Measurements from ENCODE around the gene ARHGAP18. TPM values are rescaled to one million over a fixed set of nuclear protein-coding genes. Genes with fewer than 3 reads are reported as not detected.

ARHGAP18 gene
- total and polyA plus RNA-seq, 4 donors = 1.6 to 8.0 (median 3.0) TPM

- Histone ChIP-seq H3K36me3 (ENCODE audit: control insufficient read depth in 4 of 4, insufficient read depth in 3 of 4, low read depth in 1 of 4, low read length in 3 of 4) (peaks cover 0 to 2% (median 0%) of the 10 kb centered on the region in 4 donors), H3K4me1 (ENCODE audit: control insufficient read depth in 4 of 4, insufficient read depth in 4 of 4, low read length in 3 of 4) (no peaks in the 10 kb centered on the region), H3K27me3 (ENCODE audit: control insufficient read depth in 4 of 4, insufficient read depth in 4 of 4, low read length in 3 of 4) (no peaks in the 10 kb centered on the region), H3K4me3 (ENCODE audit: low read depth in 1 of 3, low read length in 3 of 3) (no peak overlapping the region), H3K9me3 (ENCODE audit: control insufficient read depth in 4 of 4, low read length in 3 of 4) (no peaks in the 10 kb centered on the region), H3K9ac (ENCODE audit: low read depth in 1 of 2, low read length in 2 of 2) (no peak overlapping the region), H3K27ac (ENCODE audit: low read depth in 1 of 2, low read length in 2 of 2) (no peak overlapping the region)
- 80% methylated on average over 6 of the region's 6 CpGs for WGBS
- no peak for DNase-seq (ENCODE audit: low spot score)
- no peak for TF ChIP-seq RXRA (IDR thresholded peaks at IDR 0.05)
- no peak for TF ChIP-seq RAD21 (IDR thresholded peaks at IDR 0.05)
- no peak for TF ChIP-seq HNF4G (IDR thresholded peaks at IDR 0.05)
- no peak for TF ChIP-seq REST (IDR thresholded peaks at IDR 0.05)
- no peak for TF ChIP-seq TAF1 (conservative IDR thresholded peaks at IDR 0.05)
- TF ChIP-seq FOXA2 (IDR thresholded peaks at IDR 0.05) = no peak
- no peak for TF ChIP-seq ZBTB33 (IDR thresholded peaks at IDR 0.05)
- no peak for TF ChIP-seq NR2F2 (IDR thresholded peaks at IDR 0.05)
- no peak for TF ChIP-seq ATF3 (IDR thresholded peaks at IDR 0.05)
- TF ChIP-seq EGR1 (IDR thresholded peaks at IDR 0.05; ENCODE audit: low read depth in 2 of 2) = no peak
- TF ChIP-seq HNF4A (conservative IDR thresholded peaks at IDR 0.05) = no peak
- no peak for TF ChIP-seq GABPA (IDR thresholded peaks at IDR 0.05 in 1 of 2, conservative IDR thresholded peaks at IDR 0.05 in 1 of 2)
- no peak for TF ChIP-seq MAX (IDR thresholded peaks at IDR 0.05)
- TF ChIP-seq YY1 (IDR thresholded peaks at IDR 0.05) = no peak
These were observed 102.3 kb downstream of the ARHGAP18 start for GRCh38 chr6:129607581-129608186.

GRCh38 chr6:129606664-129607063 is 103.3 kb downstream of the ARHGAP18 start:
- TF ChIP-seq HNF4G (IDR thresholded peaks at IDR 0.05) (no peak), FOXA1 (IDR thresholded peaks at IDR 0.05) (no peak), FOXA2 (IDR thresholded peaks at IDR 0.05) (no peak), RXRA (IDR thresholded peaks at IDR 0.05) (no peak), ATF3 (IDR thresholded peaks at IDR 0.05) (no peak), MAX (IDR thresholded peaks at IDR 0.05) (no peak), ZBTB33 (IDR thresholded peaks at IDR 0.05) (no peak), NR2F2 (IDR thresholded peaks at IDR 0.05) (no peak), CTCF (IDR thresholded peaks at IDR 0.05; ENCODE audit: low read depth, low read length, missing input control) (no peak), YY1 (IDR thresholded peaks at IDR 0.05) (no peak), EGR1 (IDR thresholded peaks at IDR 0.05; ENCODE audit: low read depth in 2 of 2) (no peak), GABPA (IDR thresholded peaks at IDR 0.05 in 1 of 2, conservative IDR thresholded peaks at IDR 0.05 in 1 of 2) (no peak), SP1 (IDR thresholded peaks at IDR 0.05) (no peak), HNF4A (conservative IDR thresholded peaks at IDR 0.05) (no peak)
- no peak overlapping the region for H3K4me3 ChIP-seq (ENCODE audit: low read depth in 1 of 3, low read length in 3 of 3)
- no peak overlapping the region for H3K9ac ChIP-seq (ENCODE audit: low read depth in 1 of 2, low read length in 2 of 2)
- H3K36me3 ChIP-seq (ENCODE audit: control insufficient read depth in 4 of 4, insufficient read depth in 3 of 4, low read depth in 1 of 4, low read length in 3 of 4) = peaks cover 0 to 2% (median 0%) of the 10 kb centered on the region in 4 donors
- H3K27ac ChIP-seq (ENCODE audit: low read depth in 1 of 2, low read length in 2 of 2) = no peak overlapping the region
- no peak for DNase-seq (ENCODE audit: low spot score)
- no peaks in the 10 kb centered on the region for H3K9me3 ChIP-seq (ENCODE audit: control insufficient read depth in 4 of 4, low read length in 3 of 4)
- WGBS = 95% methylated on average over 5 of the region's 5 CpGs
- H3K27me3 ChIP-seq (ENCODE audit: control insufficient read depth in 4 of 4, insufficient read depth in 4 of 4, low read length in 3 of 4) = no peaks in the 10 kb centered on the region
- H3K4me1 ChIP-seq (ENCODE audit: control insufficient read depth in 4 of 4, insufficient read depth in 4 of 4, low read length in 3 of 4) = no peaks in the 10 kb centered on the region

All from liver (tissue), 9 donors.